ENCODE data around the gene NPLOC4. TPM values are rescaled to one million over a fixed set of nuclear protein-coding genes. Genes with fewer than 3 reads are reported as not detected.

NPLOC4 gene
- total and polyA plus RNA-seq, 2 of the 13 experiments (the other 11 are each of a cell fraction or from before 2014, with no cell fraction given): 57.0 to 97.0 TPM

- TF ChIP-seq ZBTB4 (CRISPR knock-in tag; IDR thresholded peaks at IDR 0.05; ENCODE audit: borderline replicate concordance) (no peak), ZNF672 (CRISPR knock-in tag; IDR thresholded peaks at IDR 0.05) (no peak), LBX2 (CRISPR knock-in tag; IDR thresholded peaks at IDR 0.05; ENCODE audit: borderline replicate concordance) (no peak), TAF1 (CRISPR knock-in tag; IDR thresholded peaks at IDR 0.05) (no peak), ZKSCAN5 (CRISPR knock-in tag; IDR thresholded peaks at IDR 0.05) (no peak), DR1 (CRISPR knock-in tag; IDR thresholded peaks at IDR 0.05) (no peak), ZNF607 (CRISPR knock-in tag; IDR thresholded peaks at IDR 0.05; ENCODE audit: borderline replicate concordance) (no peak), ZBTB20 (CRISPR knock-in tag; IDR thresholded peaks at IDR 0.05; ENCODE audit: borderline replicate concordance, low read depth) (no peak), NR0B2 (CRISPR knock-in tag; IDR thresholded peaks at IDR 0.05) (no peak), MEF2D (CRISPR knock-in tag; IDR thresholded peaks at IDR 0.05) (no peak), HDAC1 (CRISPR knock-in tag; IDR thresholded peaks at IDR 0.05) (peak; percentile 40; the same call in 1 of the 2 replicates), PRDM15 (CRISPR knock-in tag; IDR thresholded peaks at IDR 0.05) (no peak), ZFP37 (CRISPR knock-in tag; IDR thresholded peaks at IDR 0.05; ENCODE audit: borderline replicate concordance) (no peak), MLLT10 (CRISPR knock-in tag; IDR thresholded peaks at IDR 0.05) (no peak), ZMYM3 (CRISPR knock-in tag; IDR thresholded peaks at IDR 0.05) (no peak), ZNF7 (CRISPR knock-in tag; IDR thresholded peaks at IDR 0.05) (peak; percentile 31; the same call in 1 of the 2 replicates), ZNF235 (CRISPR knock-in tag; IDR thresholded peaks at IDR 0.05; ENCODE audit: borderline replicate concordance) (no peak), ZNF431 (CRISPR knock-in tag; IDR thresholded peaks at IDR 0.05; ENCODE audit: borderline replicate concordance, low read depth) (no peak), ZSCAN22 (CRISPR knock-in tag; IDR thresholded peaks at IDR 0.05) (no peak), MXI1 (IDR thresholded peaks at IDR 0.05; ENCODE audit: borderline replicate concordance, low read depth, low read length) (peak; percentile 20; the same call in 1 of the 3 replicates), NR2F1 (CRISPR knock-in tag; IDR thresholded peaks at IDR 0.05) (no peak), HIVEP1 (CRISPR knock-in tag; IDR thresholded peaks at IDR 0.05) (no peak), RBM39 (IDR thresholded peaks at IDR 0.05; ENCODE audit: low read depth, low read length, poor library complexity, severe bottlenecking) (peak; percentile 25)
Observed at GRCh38 chr17:81576621-81577277, 60.2 kb downstream of the NPLOC4 start (continued).

Data from HepG2 (cell line).